ENCODE results near the gene VWC2L. TPM values are rescaled to one million over a fixed set of nuclear protein-coding genes. Genes with fewer than 3 reads are reported as not detected.

Gene VWC2L
- total RNA-seq, 1 experiment from 2014 or later, result not detected

DNA sequence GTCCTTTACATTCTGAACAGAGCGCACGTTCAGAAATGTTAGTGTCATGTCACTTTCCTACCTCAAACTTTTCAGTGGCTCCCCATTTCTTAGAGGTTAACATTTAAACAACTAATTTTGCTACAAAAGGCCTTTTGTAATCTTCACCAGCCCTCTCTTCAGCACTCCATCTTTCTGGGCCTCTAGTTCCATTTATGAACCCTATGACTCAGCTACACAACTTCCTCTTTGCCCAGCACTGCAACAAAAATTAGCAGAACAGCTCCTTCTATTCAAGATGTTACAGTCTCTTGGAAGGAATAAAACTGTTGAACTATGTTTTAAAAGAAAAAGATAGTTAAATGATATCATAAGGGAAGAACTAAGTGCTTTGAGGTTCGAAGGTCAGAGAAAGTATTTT, 139.9 kb downstream of the VWC2L start:
- no TSS peak for BruUV-seq (replicated peaks)
- intact Hi-C loops (cut with micrococcal nuclease; ENCODE audit: unreplicated experiment), result no loop called here
- H3K36me3 ChIP-seq (ENCODE audit: insufficient read depth, low read length, poor library complexity, severe bottlenecking), result no peaks in the 10 kb centered on the region
- TF ChIP-seq, protein P1, sequence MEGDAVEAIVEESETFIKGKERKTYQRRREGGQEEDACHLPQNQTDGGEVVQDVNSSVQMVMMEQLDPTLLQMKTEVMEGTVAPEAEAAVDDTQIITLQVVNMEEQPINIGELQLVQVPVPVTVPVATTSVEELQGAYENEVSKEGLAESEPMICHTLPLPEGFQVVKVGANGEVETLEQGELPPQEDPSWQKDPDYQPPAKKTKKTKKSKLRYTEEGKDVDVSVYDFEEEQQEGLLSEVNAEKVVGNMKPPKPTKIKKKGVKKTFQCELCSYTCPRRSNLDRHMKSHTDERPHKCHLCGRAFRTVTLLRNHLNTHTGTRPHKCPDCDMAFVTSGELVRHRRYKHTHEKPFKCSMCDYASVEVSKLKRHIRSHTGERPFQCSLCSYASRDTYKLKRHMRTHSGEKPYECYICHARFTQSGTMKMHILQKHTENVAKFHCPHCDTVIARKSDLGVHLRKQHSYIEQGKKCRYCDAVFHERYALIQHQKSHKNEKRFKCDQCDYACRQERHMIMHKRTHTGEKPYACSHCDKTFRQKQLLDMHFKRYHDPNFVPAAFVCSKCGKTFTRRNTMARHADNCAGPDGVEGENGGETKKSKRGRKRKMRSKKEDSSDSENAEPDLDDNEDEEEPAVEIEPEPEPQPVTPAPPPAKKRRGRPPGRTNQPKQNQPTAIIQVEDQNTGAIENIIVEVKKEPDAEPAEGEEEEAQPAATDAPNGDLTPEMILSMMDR (conservative IDR thresholded peaks at IDR 0.05; ENCODE audit: low read depth, low read length), result no peak
- no peak for TF ChIP-seq EZH2 (IDR thresholded peaks at IDR 0.05; ENCODE audit: borderline replicate concordance, low read depth, low read length, poor library complexity, severe bottlenecking)
- no peaks in the 10 kb centered on the region for H3K9me3 ChIP-seq (ENCODE audit: low read depth, low read length, poor library complexity, severe bottlenecking)
- no peak overlapping the region for H3K27ac ChIP-seq (ENCODE audit: low read depth, low read length, poor library complexity, severe bottlenecking)
- no peak overlapping the region for H3K4me3 ChIP-seq (ENCODE audit: low read depth, low read length, poor library complexity, severe bottlenecking)
- no peak for DNase-seq (ENCODE audit: low spot score)
- no peaks in the 10 kb centered on the region for H3K4me1 ChIP-seq (ENCODE audit: insufficient read depth, low read length, poor library complexity, severe bottlenecking)
- ChIA-PET CTCF (no interaction called here), POLR2A (ENCODE audit: low non-redundant PET) (no interaction called here)
- H3K27me3 ChIP-seq (replicated peaks; ENCODE audit: insufficient read depth, low read depth, low read length, poor library complexity), result no peaks in the 10 kb centered on the region

GRCh38 chr2:214557884-214558283, 147.0 kb downstream of the VWC2L start:
- Histone ChIP-seq H3K36me3 (ENCODE audit: insufficient read depth, low read length, poor library complexity, severe bottlenecking) (no peaks in the 10 kb centered on the region), H3K27me3 (replicated peaks; ENCODE audit: insufficient read depth, low read depth, low read length, poor library complexity) (no peaks in the 10 kb centered on the region), H3K27ac (ENCODE audit: low read depth, low read length, poor library complexity, severe bottlenecking) (no peak overlapping the region), H3K4me3 (ENCODE audit: low read depth, low read length, poor library complexity, severe bottlenecking) (no peak overlapping the region), H3K4me1 (ENCODE audit: insufficient read depth, low read length, poor library complexity, severe bottlenecking) (no peaks in the 10 kb centered on the region), H3K9me3 (ENCODE audit: low read depth, low read length, poor library complexity, severe bottlenecking) (no peaks in the 10 kb centered on the region)
- DNase-seq (ENCODE audit: low spot score), result no peak
- BruUV-seq (replicated peaks), result no TSS peak
- intact Hi-C loops (cut with micrococcal nuclease; ENCODE audit: unreplicated experiment), result no loop called here
- POLR2A ChIA-PET (ENCODE audit: low non-redundant PET), result no interaction called here
- TF ChIP-seq, protein P1 (conservative IDR thresholded peaks at IDR 0.05; ENCODE audit: low read depth, low read length), result no peak
- no peak for TF ChIP-seq EZH2 (IDR thresholded peaks at IDR 0.05; ENCODE audit: borderline replicate concordance, low read depth, low read length, poor library complexity, severe bottlenecking)
- CTCF ChIA-PET, result no interaction called here

GRCh38 chr2:214558341-214558740, 147.5 kb downstream of the VWC2L start:
- ChIA-PET CTCF (no interaction called here), POLR2A (ENCODE audit: low non-redundant PET) (no interaction called here)
- Histone ChIP-seq H3K27ac (ENCODE audit: low read depth, low read length, poor library complexity, severe bottlenecking) (no peak overlapping the region), H3K4me1 (ENCODE audit: insufficient read depth, low read length, poor library complexity, severe bottlenecking) (no peaks in the 10 kb centered on the region), H3K36me3 (ENCODE audit: insufficient read depth, low read length, poor library complexity, severe bottlenecking) (no peaks in the 10 kb centered on the region), H3K27me3 (replicated peaks; ENCODE audit: insufficient read depth, low read depth, low read length, poor library complexity) (no peaks in the 10 kb centered on the region), H3K4me3 (ENCODE audit: low read depth, low read length, poor library complexity, severe bottlenecking) (no peak overlapping the region), H3K9me3 (ENCODE audit: low read depth, low read length, poor library complexity, severe bottlenecking) (no peaks in the 10 kb centered on the region)
- TF ChIP-seq EZH2 (IDR thresholded peaks at IDR 0.05; ENCODE audit: borderline replicate concordance, low read depth, low read length, poor library complexity, severe bottlenecking), result no peak
- TF ChIP-seq, protein P1 (conservative IDR thresholded peaks at IDR 0.05; ENCODE audit: low read depth, low read length), result no peak
- BruUV-seq (replicated peaks), result no TSS peak
- intact Hi-C loops (cut with micrococcal nuclease; ENCODE audit: unreplicated experiment), result no loop called here
- no peak for DNase-seq (ENCODE audit: low spot score)
